ENCODE data around the gene PSMB7. TPM values are rescaled to one million over a fixed set of nuclear protein-coding genes. Genes with fewer than 3 reads are reported as not detected.

Gene PSMB7
- total and polyA plus RNA-seq, 9 donors = 146 to 222 (median 191) TPM

DNA sequence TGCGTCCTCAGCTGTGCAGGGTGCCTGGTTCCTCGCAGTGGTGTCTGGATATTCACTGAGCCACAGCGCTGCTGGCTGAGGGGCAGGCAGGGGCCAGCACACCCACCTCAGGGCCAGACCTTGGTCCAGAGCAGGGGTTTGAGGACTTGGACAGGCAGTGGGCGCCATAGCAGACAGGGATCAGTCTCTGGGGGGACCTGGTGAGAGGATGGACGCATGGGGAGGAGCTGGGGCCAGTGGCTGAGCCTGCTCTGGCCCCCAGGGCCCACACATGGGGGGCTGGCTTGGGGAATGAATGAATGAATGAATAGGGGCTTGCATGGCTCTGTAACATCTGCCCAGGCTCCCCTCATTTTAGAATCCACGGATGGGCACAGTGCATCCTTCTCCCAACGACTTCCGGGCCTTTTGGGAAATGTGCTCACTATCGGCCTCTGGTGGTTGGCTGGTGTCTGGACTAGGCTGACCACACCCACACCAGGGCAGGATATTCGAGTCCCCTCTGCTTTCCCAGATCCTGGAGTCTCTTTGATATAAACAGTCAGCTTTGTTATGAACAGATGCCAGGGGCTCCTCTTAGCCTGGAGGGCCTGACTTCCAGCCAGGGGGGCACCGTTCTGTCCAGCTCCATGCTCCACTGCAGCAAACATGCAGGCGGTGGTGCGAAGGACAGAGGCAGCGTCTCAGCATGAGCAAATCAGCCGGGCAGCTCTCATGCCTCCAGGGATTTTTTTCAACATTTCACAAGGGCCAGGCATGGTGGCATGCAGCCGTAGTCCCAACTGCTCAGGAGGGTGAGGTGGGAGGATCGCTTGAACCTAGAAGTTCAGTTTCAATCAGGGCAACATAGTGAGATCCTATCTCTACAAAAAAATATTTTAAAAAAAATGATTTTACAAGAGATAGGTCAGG lies 94.9 kb downstream of the PSMB7 start:
- Histone ChIP-seq H3K36me3 (ENCODE audit: control insufficient read depth, insufficient read depth, low read length) (peaks cover 73% of the 10 kb centered on the region), H3K4me3 (ENCODE audit: low read length) (no peak overlapping the region), H3K4me1 (ENCODE audit: control insufficient read depth, insufficient read depth, low read length) (peaks cover 14% of the 10 kb centered on the region), H3K9me3 (replicated peaks; ENCODE audit: control insufficient read depth, low read depth, low read length) (no peaks in the 10 kb centered on the region), H3K27ac (ENCODE audit: low read length) (no peak overlapping the region), H3K27me3 (ENCODE audit: control insufficient read depth, insufficient read depth, low read length) (no peaks in the 10 kb centered on the region)
- DNase-seq = peak; percentile 77
- 61% methylated on average over 9 of the region's 17 CpGs for WGBS (ENCODE audit: insufficient coverage)

DNA sequence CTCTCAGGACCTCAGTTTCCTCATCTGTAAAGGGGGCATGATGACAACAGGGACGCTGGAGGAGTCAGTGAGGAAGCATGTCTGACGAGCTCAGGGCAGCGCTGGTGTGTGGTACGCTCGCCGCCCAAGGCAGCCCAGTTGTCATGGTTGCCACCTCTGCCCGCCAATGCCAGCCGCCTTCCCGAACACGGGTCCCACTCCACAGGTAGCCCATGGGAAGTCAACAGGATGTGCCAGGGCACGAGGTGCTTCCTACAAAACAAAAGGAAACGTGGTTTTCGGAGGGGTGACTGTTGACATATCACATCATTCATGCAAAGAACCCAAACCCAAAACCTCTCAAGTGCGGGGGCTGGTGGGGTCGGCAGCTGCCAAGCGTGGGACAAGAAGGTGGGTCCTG lies 99.4 kb downstream of the PSMB7 start:
- no peaks in the 10 kb centered on the region for H3K27me3 ChIP-seq (ENCODE audit: control insufficient read depth, insufficient read depth, low read length)
- H3K9me3 ChIP-seq (replicated peaks; ENCODE audit: control insufficient read depth, low read depth, low read length) = no peaks in the 10 kb centered on the region
- no peak overlapping the region for H3K4me3 ChIP-seq (ENCODE audit: low read length)
- no peak for DNase-seq
- no peak overlapping the region for H3K27ac ChIP-seq (ENCODE audit: low read length)
- peaks cover 7% of the 10 kb centered on the region for H3K4me1 ChIP-seq (ENCODE audit: control insufficient read depth, insufficient read depth, low read length)
- peaks cover 76% of the 10 kb centered on the region for H3K36me3 ChIP-seq (ENCODE audit: control insufficient read depth, insufficient read depth, low read length)
- WGBS (ENCODE audit: insufficient coverage) = 98% methylated on average over 13 of the region's 16 CpGs

DNA sequence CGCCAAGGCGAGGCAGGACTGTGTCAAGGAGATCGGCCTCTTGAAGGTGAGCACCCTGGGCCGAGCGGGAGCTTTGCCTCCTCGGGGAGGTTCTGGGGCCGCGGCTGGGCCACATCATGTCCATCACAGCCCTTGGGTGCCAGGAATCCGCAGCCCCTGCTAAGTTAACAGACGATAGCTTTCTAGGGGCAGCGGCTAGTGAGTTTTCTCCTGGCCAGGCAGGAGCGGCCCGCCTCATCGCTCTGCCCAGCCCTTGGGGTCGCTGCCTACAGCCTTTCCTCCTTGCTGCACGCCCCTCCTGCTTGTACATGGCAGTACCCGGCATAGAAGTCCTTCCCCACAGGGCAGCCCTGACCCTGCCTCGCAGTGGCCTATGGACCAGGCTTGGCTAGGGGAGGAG lies 101.3 kb downstream of the PSMB7 start:
- 90% methylated on average over 16 of the region's 18 CpGs for WGBS (ENCODE audit: insufficient coverage)
- Histone ChIP-seq H3K4me3 (ENCODE audit: low read length) (no peak overlapping the region), H3K36me3 (ENCODE audit: control insufficient read depth, insufficient read depth, low read length) (peaks cover 78% of the 10 kb centered on the region), H3K27me3 (ENCODE audit: control insufficient read depth, insufficient read depth, low read length) (no peaks in the 10 kb centered on the region), H3K27ac (ENCODE audit: low read length) (no peak overlapping the region), H3K4me1 (ENCODE audit: control insufficient read depth, insufficient read depth, low read length) (no peaks in the 10 kb centered on the region), H3K9me3 (replicated peaks; ENCODE audit: control insufficient read depth, low read depth, low read length) (no peaks in the 10 kb centered on the region)
- no peak for DNase-seq

GRCh38 chr9:124312290-124313265 lies 102.7 kb downstream of the PSMB7 start:
- no peak for DNase-seq
- H3K4me1 ChIP-seq (ENCODE audit: control insufficient read depth, insufficient read depth, low read length) = no peaks in the 10 kb centered on the region
- H3K27me3 ChIP-seq (ENCODE audit: control insufficient read depth, insufficient read depth, low read length) = no peaks in the 10 kb centered on the region
- no peak overlapping the region for H3K27ac ChIP-seq (ENCODE audit: low read length)
- H3K36me3 ChIP-seq (ENCODE audit: control insufficient read depth, insufficient read depth, low read length) = peaks cover 80% of the 10 kb centered on the region
- H3K9me3 ChIP-seq (replicated peaks; ENCODE audit: control insufficient read depth, low read depth, low read length) = no peaks in the 10 kb centered on the region
- no peak overlapping the region for H3K4me3 ChIP-seq (ENCODE audit: low read length)
- 71% methylated on average over 19 of the region's 27 CpGs for WGBS (ENCODE audit: insufficient coverage)

- Histone ChIP-seq H3K36me3 (ENCODE audit: control insufficient read depth, insufficient read depth, low read length) (peaks cover 75% of the 10 kb centered on the region), H3K4me3 (ENCODE audit: low read length) (no peak overlapping the region), H3K27ac (ENCODE audit: low read length) (no peak overlapping the region), H3K27me3 (ENCODE audit: control insufficient read depth, insufficient read depth, low read length) (no peaks in the 10 kb centered on the region), H3K9me3 (replicated peaks; ENCODE audit: control insufficient read depth, low read depth, low read length) (no peaks in the 10 kb centered on the region), H3K4me1 (ENCODE audit: control insufficient read depth, insufficient read depth, low read length) (no peaks in the 10 kb centered on the region)
- WGBS (ENCODE audit: insufficient coverage) = 94% methylated on average over 3 of the region's 5 CpGs
- DNase-seq = no peak
Observed at GRCh38 chr9:124311283-124311682, 104.0 kb downstream of the PSMB7 start.

GRCh38 chr9:124309667-124310084 lies 105.6 kb downstream of the PSMB7 start:
- Histone ChIP-seq H3K27me3 (ENCODE audit: control insufficient read depth, insufficient read depth, low read length) (no peaks in the 10 kb centered on the region), H3K4me3 (ENCODE audit: low read length) (no peak overlapping the region), H3K27ac (ENCODE audit: low read length) (no peak overlapping the region), H3K9me3 (replicated peaks; ENCODE audit: control insufficient read depth, low read depth, low read length) (no peaks in the 10 kb centered on the region), H3K4me1 (ENCODE audit: control insufficient read depth, insufficient read depth, low read length) (no peaks in the 10 kb centered on the region), H3K36me3 (ENCODE audit: control insufficient read depth, insufficient read depth, low read length) (peaks cover 65% of the 10 kb centered on the region)
- 82% methylated on average over 13 of the region's 15 CpGs for WGBS (ENCODE audit: insufficient coverage)
- no peak for DNase-seq

- H3K27ac ChIP-seq (ENCODE audit: low read length) = no peak overlapping the region
- no peaks in the 10 kb centered on the region for H3K9me3 ChIP-seq (replicated peaks; ENCODE audit: control insufficient read depth, low read depth, low read length)
- WGBS (ENCODE audit: insufficient coverage) = 90% methylated on average over 8 of the region's 21 CpGs
- no peak overlapping the region for H3K4me3 ChIP-seq (ENCODE audit: low read length)
- DNase-seq = no peak
- no peaks in the 10 kb centered on the region for H3K4me1 ChIP-seq (ENCODE audit: control insufficient read depth, insufficient read depth, low read length)
- no peaks in the 10 kb centered on the region for H3K27me3 ChIP-seq (ENCODE audit: control insufficient read depth, insufficient read depth, low read length)
- peaks cover 68% of the 10 kb centered on the region for H3K36me3 ChIP-seq (ENCODE audit: control insufficient read depth, insufficient read depth, low read length)
Observed at GRCh38 chr9:124308606-124309491, 106.4 kb downstream of the PSMB7 start.

GRCh38 chr9:124307379-124308030 lies 107.7 kb downstream of the PSMB7 start:
- DNase-seq = no peak
- no peaks in the 10 kb centered on the region for H3K27me3 ChIP-seq (ENCODE audit: control insufficient read depth, insufficient read depth, low read length)
- H3K4me3 ChIP-seq (ENCODE audit: low read length) = no peak overlapping the region
- H3K9me3 ChIP-seq (replicated peaks; ENCODE audit: control insufficient read depth, low read depth, low read length) = no peaks in the 10 kb centered on the region
- peaks cover 67% of the 10 kb centered on the region for H3K36me3 ChIP-seq (ENCODE audit: control insufficient read depth, insufficient read depth, low read length)
- no peaks in the 10 kb centered on the region for H3K4me1 ChIP-seq (ENCODE audit: control insufficient read depth, insufficient read depth, low read length)
- WGBS (ENCODE audit: insufficient coverage) = 83% methylated on average over 20 of the region's 24 CpGs
- H3K27ac ChIP-seq (ENCODE audit: low read length) = no peak overlapping the region

DNA sequence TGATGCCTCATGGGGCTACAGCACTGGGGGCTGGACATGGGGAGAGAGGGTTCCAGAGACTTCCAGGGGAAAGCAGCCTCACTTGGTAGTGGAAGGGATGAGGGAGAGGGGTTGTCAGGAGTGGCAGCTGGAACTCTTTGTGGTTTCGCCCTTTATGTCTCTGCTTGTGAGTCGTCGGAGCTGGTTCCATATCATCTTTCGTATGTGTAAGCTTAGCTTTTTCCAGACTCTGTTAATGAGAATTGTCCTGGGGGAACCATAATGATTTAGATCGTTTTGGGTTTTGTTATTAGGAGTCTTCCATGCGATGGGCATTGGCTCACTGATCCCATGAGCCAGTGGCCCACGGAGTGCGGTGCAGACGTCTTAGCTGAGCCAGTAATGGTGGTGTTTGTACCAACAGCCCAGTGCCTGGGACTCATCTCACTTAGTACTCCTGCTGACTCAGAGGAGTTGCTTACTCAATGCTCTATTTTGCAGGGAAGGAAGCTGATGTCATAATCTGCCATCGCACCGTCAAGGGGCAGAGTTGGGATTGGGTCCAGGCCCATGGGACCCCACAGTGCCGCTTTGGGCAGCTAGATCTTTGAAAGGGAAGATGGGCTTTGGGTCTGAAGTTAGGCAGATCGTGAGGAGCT lies 109.0 kb downstream of the PSMB7 start:
- DNase-seq = no peak
- 77% methylated on average over 4 of the region's 13 CpGs for WGBS (ENCODE audit: insufficient coverage)
- H3K27ac ChIP-seq (ENCODE audit: low read length) = no peak overlapping the region
- no peaks in the 10 kb centered on the region for H3K27me3 ChIP-seq (ENCODE audit: control insufficient read depth, insufficient read depth, low read length)
- peaks cover 63% of the 10 kb centered on the region for H3K36me3 ChIP-seq (ENCODE audit: control insufficient read depth, insufficient read depth, low read length)
- H3K4me3 ChIP-seq (ENCODE audit: low read length) = no peak overlapping the region
- H3K9me3 ChIP-seq (replicated peaks; ENCODE audit: control insufficient read depth, low read depth, low read length) = no peaks in the 10 kb centered on the region
- H3K4me1 ChIP-seq (ENCODE audit: control insufficient read depth, insufficient read depth, low read length) = peaks cover under 1% of the 10 kb centered on the region
